Measurements from ENCODE around the gene PALS2. TPM values are rescaled to one million over a fixed set of nuclear protein-coding genes. Genes with fewer than 3 reads are reported as not detected.

PALS2 gene
- total RNA-seq, 1 experiment from 2014 or later = 64.6 TPM

GRCh38 chr7:24555184-24555583 is 18.1 kb upstream of the PALS2 start:
- H3K27ac Mint-ChIP-seq = no peak overlapping the region
- no peak for DNase-seq (ENCODE audit: low spot score)
- no peaks in the 10 kb centered on the region for H3K9me3 Mint-ChIP-seq
- ATAC-seq = no peak
- H3K27me3 Mint-ChIP-seq (ENCODE audit: low read depth) = no peaks in the 10 kb centered on the region
- TF ChIP-seq ZMAT4 (CRISPR knock-in tag; IDR thresholded peaks at IDR 0.05) (no peak), ELF4 (CRISPR knock-in tag; IDR thresholded peaks at IDR 0.05; ENCODE audit: low read depth) (no peak), MXD4 (CRISPR knock-in tag; IDR thresholded peaks at IDR 0.05; ENCODE audit: borderline replicate concordance) (no peak), ZNF281 (CRISPR knock-in tag; IDR thresholded peaks at IDR 0.05) (no peak), USF2 (CRISPR knock-in tag; IDR thresholded peaks at IDR 0.05) (no peak), NFE2L1 (CRISPR knock-in tag; IDR thresholded peaks at IDR 0.05) (no peak), SMAD3 (CRISPR knock-in tag; IDR thresholded peaks at IDR 0.05; ENCODE audit: borderline replicate concordance) (no peak), ZNF532 (CRISPR knock-in tag; IDR thresholded peaks at IDR 0.05; ENCODE audit: borderline replicate concordance) (no peak), JAZF1 (CRISPR knock-in tag; IDR thresholded peaks at IDR 0.05) (no peak), SP1 (CRISPR knock-in tag; conservative IDR thresholded peaks at IDR 0.05) (no peak), ATF3 (CRISPR knock-in tag; conservative IDR thresholded peaks at IDR 0.05) (no peak), ETV6 (CRISPR knock-in tag; IDR thresholded peaks at IDR 0.05) (no peak), GRHL2 (CRISPR knock-in tag; IDR thresholded peaks at IDR 0.05; ENCODE audit: insufficient replicate concordance, severe bottlenecking) (no peak), ATF1 (CRISPR knock-in tag; IDR thresholded peaks at IDR 0.05) (no peak), ZBTB21 (CRISPR knock-in tag; IDR thresholded peaks at IDR 0.05; ENCODE audit: borderline replicate concordance) (no peak), ESRRA (CRISPR knock-in tag; IDR thresholded peaks at IDR 0.05; ENCODE audit: borderline replicate concordance) (no peak), FOXP1 (CRISPR knock-in tag; IDR thresholded peaks at IDR 0.05; ENCODE audit: borderline replicate concordance) (no peak)
- POLR2A ChIA-PET = no interaction called here
- H3K4me1 Mint-ChIP-seq = no peaks in the 10 kb centered on the region
- CTCF ChIA-PET = no interaction called here
- no peaks in the 10 kb centered on the region for H3K36me3 Mint-ChIP-seq
- no peak overlapping the region for H3K4me3 Mint-ChIP-seq

- ChIA-PET CTCF (no interaction called here), POLR2A (no interaction called here)
- H3K4me3 Mint-ChIP-seq = no peak overlapping the region
- H3K27ac Mint-ChIP-seq = no peak overlapping the region
- H3K27me3 Mint-ChIP-seq (ENCODE audit: low read depth) = no peaks in the 10 kb centered on the region
- no peaks in the 10 kb centered on the region for H3K4me1 Mint-ChIP-seq
- DNase-seq (ENCODE audit: low spot score) = no peak
- no peaks in the 10 kb centered on the region for H3K36me3 Mint-ChIP-seq
- no peak for ATAC-seq
- no peaks in the 10 kb centered on the region for H3K9me3 Mint-ChIP-seq
- no peak for TF ChIP-seq NR2C2 (CRISPR knock-in tag; IDR thresholded peaks at IDR 0.05)
- no peak for TF ChIP-seq CTCF (IDR thresholded peaks at IDR 0.05)
- TF ChIP-seq ZNF425 (CRISPR knock-in tag; conservative IDR thresholded peaks at IDR 0.05) = no peak
- TF ChIP-seq JAZF1 (CRISPR knock-in tag; IDR thresholded peaks at IDR 0.05) = no peak
- no peak for TF ChIP-seq ATF6 (CRISPR knock-in tag; IDR thresholded peaks at IDR 0.05)
These were observed 17.5 kb upstream of the PALS2 start for GRCh38 chr7:24555719-24556118.

All from WTC11 (cell line).